Skeletal muscle cell (primary cell): Measurements from ENCODE around the gene BAZ1B.
"Not testable (repeated sequence)": the region's sequence is repeated elsewhere in the genome, so short reads cannot be mapped to it uniquely, and the experiment has no call there.

Source experiments
- DNase-seq: peaks from one replicate; pipeline ENCODE4 v3.0.0-alpha.2; 2010; ENCODE audit warnings: low read depth
- H3K4me3 ChIP-seq: 2 replicates; pipeline ENCODE4 v1.5.1; 2011; ENCODE audit warnings: low read depth, mild to moderate bottlenecking, control low read depth, low read length, moderate library complexity

BAZ1B gene

GRCh38 chr7:73541722-73542121, 19.6 kb upstream of the BAZ1B start:
- no peak overlapping the region for H3K4me3 ChIP-seq
- DNase-seq = no peak

GRCh38 chr7:73539709-73540108, 17.6 kb upstream of the BAZ1B start:
- DNase-seq = no peak
- H3K4me3 ChIP-seq = no peak overlapping the region

- not testable (repeated sequence) for DNase-seq, H3K4me3 ChIP-seq
These were observed 16.4 kb upstream of the BAZ1B start for GRCh38 chr7:73538510-73538909.

- no peak for DNase-seq
- H3K4me3 ChIP-seq = no peak overlapping the region
These were observed 15.0 kb upstream of the BAZ1B start for GRCh38 chr7:73537051-73537450.

- no peak overlapping the region for H3K4me3 ChIP-seq
- DNase-seq = no peak
These were observed 14.4 kb upstream of the BAZ1B start for GRCh38 chr7:73536479-73536878.

- DNase-seq, H3K4me3 ChIP-seq: not testable (repeated sequence)
These were observed 13.8 kb upstream of the BAZ1B start for GRCh38 chr7:73535918-73536317.

- no peak for DNase-seq
- no peak overlapping the region for H3K4me3 ChIP-seq
These were observed 11.6 kb upstream of the BAZ1B start for GRCh38 chr7:73533742-73534141.

- no peak for DNase-seq
- no peak overlapping the region for H3K4me3 ChIP-seq
These were observed 10.1 kb upstream of the BAZ1B start for GRCh38 chr7:73532224-73532623.

GRCh38 chr7:73530800-73531199, 8.7 kb upstream of the BAZ1B start:
- no peak for DNase-seq
- H3K4me3 ChIP-seq = no peak overlapping the region

GRCh38 chr7:73526896-73527821, 5.1 kb upstream of the BAZ1B start:
- DNase-seq = no peak
- H3K4me3 ChIP-seq = no peak overlapping the region

- not testable (repeated sequence) for DNase-seq, H3K4me3 ChIP-seq
These were observed 4.0 kb upstream of the BAZ1B start for GRCh38 chr7:73526158-73526494.

GRCh38 chr7:73521636-73522104, 423 bp downstream of the BAZ1B start:
- peak overlapping the region; percentile 70 for H3K4me3 ChIP-seq
- DNase-seq = peak; percentile 4

- no peak for DNase-seq
- H3K4me3 ChIP-seq = peak overlapping the region; percentile 70
These were observed 1.1 kb downstream of the BAZ1B start for GRCh38 chr7:73520673-73521635.

GRCh38 chr7:73519867-73520672, 2.0 kb downstream of the BAZ1B start:
- H3K4me3 ChIP-seq = peak overlapping the region; percentile 70
- no peak for DNase-seq

- H3K4me3 ChIP-seq = no peak overlapping the region
- DNase-seq = no peak
These were observed 3.6 kb downstream of the BAZ1B start for GRCh38 chr7:73518470-73518869.

GRCh38 chr7:73517241-73517995, 4.7 kb downstream of the BAZ1B start:
- no peak for DNase-seq
- H3K4me3 ChIP-seq = no peak overlapping the region

GRCh38 chr7:73515178-73515577, 6.9 kb downstream of the BAZ1B start:
- no peak overlapping the region for H3K4me3 ChIP-seq
- no peak for DNase-seq

- no peak overlapping the region for H3K4me3 ChIP-seq
- DNase-seq = no peak
These were observed 9.9 kb downstream of the BAZ1B start for GRCh38 chr7:73512018-73512780.
